H9 (cell line): Measurements from ENCODE around the gene CCDC122. TPM values are rescaled to one million over a fixed set of nuclear protein-coding genes. Genes with fewer than 3 reads are reported as not detected.

Source experiments
- DNase-seq: peaks from one replicate; pipeline ENCODE4 v3.0.0-alpha.2; 2017
- H2AFZ ChIP-seq: one replicate; pipeline ENCODE4 v1.6.1; 2013; ENCODE audit warnings: mild to moderate bottlenecking, low read length, control low read depth, moderate library complexity
- H2AK5ac ChIP-seq: 2 replicates; pipeline ENCODE4 v1.6.1; 2013; ENCODE audit warnings: low read length, control low read depth, mixed read lengths; ENCODE audit not compliant: insufficient read length
- H2BK120ac ChIP-seq: one replicate; pipeline ENCODE4 v1.6.1; 2013; ENCODE audit warnings: low read depth, mild to moderate bottlenecking, low read length, control low read depth, inconsistent platforms; ENCODE audit not compliant: poor library complexity, severe bottlenecking
- H2BK12ac ChIP-seq: 2 replicates; pipeline ENCODE4 v1.6.1; 2013; ENCODE audit warnings: low read length, control low read depth, mixed read lengths, low read depth; ENCODE audit not compliant: insufficient read length
- H2BK15ac ChIP-seq: 2 replicates; pipeline ENCODE4 v1.6.1; 2013; ENCODE audit warnings: low read depth, low read length, control low read depth
- H2BK20ac ChIP-seq: one replicate; pipeline ENCODE4 v1.6.1; 2013; ENCODE audit warnings: low read depth, mild to moderate bottlenecking, low read length, control low read depth, inconsistent platforms; ENCODE audit not compliant: poor library complexity, severe bottlenecking
- H2BK5ac ChIP-seq: 2 replicates; pipeline ENCODE4 v1.6.1; 2013; ENCODE audit warnings: low read length, control low read depth, mixed read lengths; ENCODE audit not compliant: insufficient read length
- H3K14ac ChIP-seq: 2 replicates; pipeline ENCODE4 v1.6.1; 2013; ENCODE audit warnings: low read length, control low read depth; ENCODE audit not compliant: insufficient read depth
- H3K18ac ChIP-seq: 2 replicates; pipeline ENCODE4 v1.6.1; 2013; ENCODE audit warnings: low read depth, mild to moderate bottlenecking, mixed read lengths, low read length, control low read depth; ENCODE audit not compliant: insufficient read length
- H3K23ac ChIP-seq: 2 replicates; pipeline ENCODE4 v1.6.1; 2013; ENCODE audit warnings: low read length, control low read depth, mixed read lengths, low read depth; ENCODE audit not compliant: insufficient read length
- H3K23me2 ChIP-seq: 2 replicates; pipeline ENCODE4 v1.6.1; 2013; ENCODE audit warnings: low read depth, mild to moderate bottlenecking, mixed read lengths, low read length, control low read depth; ENCODE audit not compliant: insufficient read length, poor library complexity, severe bottlenecking
- H3K27ac ChIP-seq: 2 replicates; pipeline ENCODE4 v1.5.1; 2013; ENCODE audit warnings: low read length, control low read depth, mixed read lengths, low read depth; ENCODE audit not compliant: insufficient read length
- H3K27me3 ChIP-seq: 2 replicates; pipeline ENCODE4 v1.6.1; 2013; ENCODE audit warnings: low read length, control low read depth, inconsistent platforms; ENCODE audit not compliant: insufficient read depth
- H3K4ac ChIP-seq: 2 replicates; pipeline ENCODE4 v1.6.1; 2013; ENCODE audit warnings: low read depth, mild to moderate bottlenecking, control low read depth, inconsistent platforms, low read length, moderate library complexity
- H3K4me1 ChIP-seq: 2 replicates; pipeline ENCODE4 v1.6.1; 2013; ENCODE audit warnings: low read length, control low read depth, inconsistent platforms; ENCODE audit not compliant: insufficient read depth
- H3K4me2 ChIP-seq: 2 replicates; pipeline ENCODE4 v1.6.1; 2013; ENCODE audit warnings: low read length, control low read depth, mixed read lengths; ENCODE audit not compliant: insufficient read length, insufficient read depth
- H3K56ac ChIP-seq: 2 replicates; pipeline ENCODE4 v1.6.1; 2013; ENCODE audit warnings: low read depth, mild to moderate bottlenecking, mixed read lengths, low read length, control low read depth; ENCODE audit not compliant: insufficient read length
- H3K79me1 ChIP-seq: 2 replicates; pipeline ENCODE4 v1.6.1; 2013; ENCODE audit warnings: low read depth, mild to moderate bottlenecking, moderate library complexity, low read length, control low read depth, inconsistent platforms; ENCODE audit not compliant: insufficient read depth, poor library complexity, severe bottlenecking
- H3K79me2 ChIP-seq: 2 replicates; pipeline ENCODE4 v1.6.1; 2013; ENCODE audit warnings: low read length, control low read depth, inconsistent platforms; ENCODE audit not compliant: insufficient read depth
- H3K9ac ChIP-seq: 2 replicates; pipeline ENCODE4 v1.6.1; 2013; ENCODE audit warnings: low read length, control low read depth, mixed read lengths; ENCODE audit not compliant: insufficient read length; ENCODE audit errors: extremely low read depth
- H3K9me3 ChIP-seq: one replicate; pipeline ENCODE4 v1.6.1; 2013; ENCODE audit warnings: low read depth, low read length, inconsistent platforms; ENCODE audit not compliant: control insufficient read depth
- H3T11ph ChIP-seq: one replicate; pipeline ENCODE4 v1.6.1; 2013; ENCODE audit warnings: mild to moderate bottlenecking, low read length, control low read depth, inconsistent platforms
- H4K20me1 ChIP-seq: one replicate; pipeline ENCODE4 v1.6.1; 2013; ENCODE audit not compliant: control insufficient read depth, insufficient read length, insufficient read depth
- H4K5ac ChIP-seq: 2 replicates; pipeline ENCODE4 v1.6.1; 2013; ENCODE audit warnings: low read depth, mild to moderate bottlenecking, mixed read lengths, low read length, control low read depth; ENCODE audit not compliant: insufficient read length
- H4K8ac ChIP-seq: replicated peaks from 2 replicates; pipeline ENCODE4 v1.6.1; 2013; ENCODE audit warnings: low read length, control low read depth, mixed read lengths, low read depth; ENCODE audit not compliant: insufficient read length
- H4K91ac ChIP-seq: 2 replicates; pipeline ENCODE4 v1.6.1; 2013; ENCODE audit warnings: low read depth, mild to moderate bottlenecking, moderate library complexity, mixed read lengths, low read length, control low read depth; ENCODE audit not compliant: insufficient read length
- H3K27ac Mint-ChIP-seq, 3 experiments: 2 replicates in 2 of 3; 3 replicates in 1 of 3; pipeline ENCODE4 v1.8.0; 2020 to 2021; ENCODE audit warnings: mixed read lengths in 3 of 3, mild to moderate bottlenecking in 1 of 3, moderate library complexity in 1 of 3
- H3K27me3 Mint-ChIP-seq: 2 replicates; pipeline ENCODE4 v1.8.0; 2021; ENCODE audit warnings: low read depth, mild to moderate bottlenecking, moderate library complexity, mixed read lengths
- H3K36me3 Mint-ChIP-seq, 3 experiments: 2 replicates in 2 of 3; 3 replicates in 1 of 3; pipeline ENCODE4 v1.8.0; 2020 to 2021; ENCODE audit warnings: low read depth in 3 of 3, mixed read lengths in 3 of 3; ENCODE audit not compliant: insufficient read depth in 1 of 3
- H3K4me1 Mint-ChIP-seq, 2 experiments: 2 replicates each; pipeline ENCODE4 v1.8.0; 2020; ENCODE audit warnings: mixed read lengths in 2 of 2
- H3K4me3 Mint-ChIP-seq, 2 experiments: 2 replicates in 1 of 2; 3 replicates in 1 of 2; pipeline ENCODE4 v1.8.0; 2020 to 2021; ENCODE audit warnings: mild to moderate bottlenecking in 2 of 2, mixed read lengths in 2 of 2, moderate library complexity in 1 of 2
- H3K9me3 Mint-ChIP-seq, 2 experiments: 2 replicates in 1 of 2; 3 replicates in 1 of 2; pipeline ENCODE4 v1.8.0; 2020; ENCODE audit warnings: mild to moderate bottlenecking in 2 of 2, mixed read lengths in 2 of 2, moderate library complexity in 1 of 2
- CTCF ChIP-seq: fragments of 200-600 bp; sonication (generic); conservative IDR thresholded peaks from 3 replicates; pipeline ENCODE4 v1.8.0; 2021; ENCODE audit warnings: antibody characterized with exemption, mild to moderate bottlenecking
- WGBS: extraction: QIAGEN DNeasy Blood & Tissue Kit; methylation state at CpG from one replicate; pipeline ENCODE4 v1.1.7; 2013; ENCODE audit warnings: missing lambda C conversion rate, low lambda C conversion rate, mixed read lengths; ENCODE audit not compliant: insufficient read length; ENCODE audit errors: extremely low coverage; 5-methylcytosine and 5-hydroxymethylcytosine counted together
- total RNA-seq: library from RNA; stranded (reverse); gene quantifications from 2 replicates; pipeline ENCODE4 v1.2.1, GENCODE V29; 2021

Gene CCDC122
- total RNA-seq, 1 experiment from 2014 or later = 5.6 TPM

GRCh38 chr13:43846496-43847158, 32.9 kb downstream of the CCDC122 start:
- Histone ChIP-seq H3K9me3 (no peaks in the 10 kb centered on the region), H2AK5ac (no peak overlapping the region), H3K18ac (no peak overlapping the region), H4K91ac (no peak overlapping the region), H3K27ac (no peak overlapping the region), H2BK5ac (no peak overlapping the region), H2BK12ac (no peak overlapping the region), H3T11ph (no peak overlapping the region), H3K79me2 (no peaks in the 10 kb centered on the region), H3K4ac (no peak overlapping the region), H2AFZ (no peak overlapping the region), H3K4me1 (no peaks in the 10 kb centered on the region), H4K5ac (no peak overlapping the region), H3K79me1 (no peaks in the 10 kb centered on the region), H3K14ac (no peak overlapping the region), H3K56ac (no peak overlapping the region), H2BK20ac (no peak overlapping the region), H4K8ac (no peak overlapping the region), H3K23ac (no peak overlapping the region), H3K27me3 (no peaks in the 10 kb centered on the region), H4K20me1 (no peaks in the 10 kb centered on the region), H2BK15ac (no peak overlapping the region), H3K23me2 (no peaks in the 10 kb centered on the region), H2BK120ac (no peak overlapping the region), H3K9ac (no peak overlapping the region), H3K4me2 (no peak overlapping the region)
- Mint-ChIP-seq H3K36me3 (peaks cover 17 to 24% (median 21%) of the 10 kb centered on the region in 3 experiments), H3K4me1 (peaks cover 0 to 3% of the 10 kb centered on the region in 2 experiments; a peak in 1 of 4 replicates), H3K27me3 (no peaks in the 10 kb centered on the region), H3K4me3 (no peak overlapping the region), H3K9me3 (peaks cover 17% of the 10 kb centered on the region in 2 experiments), H3K27ac (no peak overlapping the region)
- no peak for TF ChIP-seq CTCF
- no CpG with 5 or more reads among the region's 3 CpGs for WGBS
- no peak for DNase-seq
